Bone marrow (tissue), 2 donors: Measurements from ENCODE around the gene FCRLA.
"Not testable (repeated sequence)": the region's sequence is repeated elsewhere in the genome, so short reads cannot be mapped to it uniquely, and the experiment has no call there.

Experiments used
- DNase-seq, 2 donors: peaks; one replicate each; lab custom pipeline; 2025; lab: John Stamatoyannopoulos, UW

The FCRLA gene, protein sequence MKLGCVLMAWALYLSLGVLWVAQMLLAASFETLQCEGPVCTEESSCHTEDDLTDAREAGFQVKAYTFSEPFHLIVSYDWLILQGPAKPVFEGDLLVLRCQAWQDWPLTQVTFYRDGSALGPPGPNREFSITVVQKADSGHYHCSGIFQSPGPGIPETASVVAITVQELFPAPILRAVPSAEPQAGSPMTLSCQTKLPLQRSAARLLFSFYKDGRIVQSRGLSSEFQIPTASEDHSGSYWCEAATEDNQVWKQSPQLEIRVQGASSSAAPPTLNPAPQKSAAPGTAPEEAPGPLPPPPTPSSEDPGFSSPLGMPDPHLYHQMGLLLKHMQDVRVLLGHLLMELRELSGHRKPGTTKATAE

DNA sequence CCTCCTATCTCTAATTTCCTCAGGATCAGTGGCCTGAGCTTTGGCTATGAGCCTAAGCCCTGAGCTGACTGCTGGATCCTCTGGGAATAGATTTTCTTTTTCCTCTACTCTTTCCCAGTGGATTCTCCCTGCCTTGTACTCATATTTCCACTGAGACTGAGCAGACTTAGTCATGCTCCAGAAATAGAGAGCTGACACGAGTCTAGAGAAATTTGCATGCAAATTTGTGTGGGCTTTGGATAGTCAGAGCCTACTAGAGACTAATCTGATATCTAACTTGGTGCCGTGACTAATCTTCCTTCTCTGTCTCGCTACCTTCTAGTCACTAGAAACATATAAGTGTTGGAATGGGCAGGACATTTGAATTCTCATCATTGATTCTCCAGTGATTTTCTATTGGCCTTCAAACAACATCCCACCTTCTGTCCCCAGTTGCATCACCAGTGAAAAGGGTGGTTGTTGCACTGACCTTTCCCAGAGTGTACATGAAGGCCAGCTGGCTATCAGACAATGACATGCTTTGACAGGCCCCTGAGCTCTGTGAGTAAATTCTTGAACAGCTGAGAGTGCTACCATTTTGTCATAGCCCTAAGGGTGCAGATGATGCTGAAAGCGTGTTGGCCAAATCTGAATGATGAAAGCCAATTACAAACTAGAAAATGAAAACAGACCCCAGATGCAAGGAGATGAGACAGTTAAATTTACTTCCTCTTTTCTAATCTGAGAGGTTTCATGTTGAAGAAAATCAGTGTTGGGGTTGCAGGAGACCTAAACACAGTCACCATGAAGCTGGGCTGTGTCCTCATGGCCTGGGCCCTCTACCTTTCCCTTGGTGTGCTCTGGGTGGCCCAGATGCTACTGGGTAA lies at the start of gene FCRLA:
Gene FCRLA, plus strand, starts transcription at position 748 of the 866 bp plus-strand sequence. Its CDS starts 36 bp downstream, at position 784.
- no peak for DNase-seq

DNA sequence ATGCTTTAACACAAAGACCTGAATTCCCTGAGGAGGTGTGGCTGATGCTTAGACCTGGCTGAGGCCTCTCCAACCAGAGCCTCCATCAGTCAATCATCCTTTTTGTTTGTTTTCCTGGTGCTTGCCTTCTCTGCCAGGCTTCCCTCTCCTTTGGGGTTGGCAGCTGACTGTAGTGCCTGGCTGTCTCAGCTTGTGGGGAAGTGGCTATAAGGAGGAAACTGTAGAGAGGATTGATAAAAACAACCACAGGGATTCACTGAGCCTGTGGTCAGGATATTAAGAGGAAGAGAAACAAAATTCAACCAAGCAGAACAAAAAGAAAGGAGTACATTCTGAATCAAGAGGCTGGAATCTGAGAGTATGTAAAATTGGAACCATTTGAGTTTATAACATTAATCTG lies 48.5 kb upstream of the FCRLA start:
- not testable (repeated sequence) for DNase-seq

DNA sequence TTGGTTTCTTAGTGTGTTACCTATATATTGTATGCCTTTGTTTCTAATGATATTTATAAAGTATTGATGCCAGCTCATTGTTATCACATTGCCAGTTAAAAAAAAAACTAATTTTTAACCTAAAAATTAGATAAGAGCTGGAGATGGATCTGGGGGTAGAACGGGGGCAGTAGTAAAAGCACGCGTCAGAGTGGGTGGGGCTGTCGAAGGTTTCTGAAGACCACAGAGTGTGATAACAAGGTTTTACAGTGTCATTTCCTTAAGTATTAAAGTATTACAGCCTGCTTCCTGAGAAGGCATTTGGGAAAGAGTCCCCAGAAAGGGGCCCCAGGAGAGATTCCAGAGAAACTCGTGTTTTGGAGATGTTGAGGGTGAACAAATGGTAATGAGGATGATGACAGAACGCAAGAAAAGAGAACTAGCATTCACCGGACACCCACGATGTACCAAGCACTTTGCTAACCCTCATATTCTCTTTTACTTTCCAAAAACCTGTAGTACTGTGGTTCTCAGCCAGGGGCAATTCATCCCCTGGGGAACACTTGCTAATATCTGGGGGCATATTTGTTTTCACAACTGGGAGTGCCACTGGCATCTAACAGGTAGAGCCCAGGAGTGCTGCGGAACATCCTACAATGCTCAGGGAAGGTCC lies 45.2 kb upstream of the FCRLA start:
- DNase-seq: not testable (repeated sequence)

DNA sequence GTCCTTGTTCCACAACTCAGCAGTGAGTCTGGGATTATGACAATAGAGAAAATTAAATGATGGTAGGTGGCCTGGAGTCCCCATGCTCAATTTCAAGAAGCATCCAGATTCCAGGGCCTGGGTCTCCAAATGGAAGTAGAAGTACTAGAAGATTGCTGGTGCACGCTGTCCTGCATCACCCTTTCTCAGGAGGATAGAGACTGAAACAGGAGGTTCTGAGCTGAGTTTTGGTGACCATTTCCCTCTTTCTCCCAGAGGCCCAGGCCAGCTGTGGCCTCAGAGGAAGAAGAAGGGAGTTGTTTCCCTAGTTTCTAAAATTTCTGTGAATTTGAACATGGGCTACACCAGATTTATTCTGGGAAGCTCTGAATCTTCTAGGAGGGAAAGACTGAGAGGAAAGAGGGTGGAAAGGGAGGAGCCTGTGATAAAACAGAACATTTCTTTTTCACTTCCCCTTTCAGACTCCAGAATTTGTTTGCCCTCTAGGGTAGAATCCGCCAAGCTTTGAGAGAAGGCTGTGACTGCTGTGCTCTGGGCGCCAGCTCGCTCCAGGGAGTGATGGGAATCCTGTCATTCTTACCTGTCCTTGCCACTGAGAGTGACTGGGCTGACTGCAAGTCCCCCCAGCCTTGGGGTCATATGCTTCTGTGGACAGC lies 44.2 kb upstream of the FCRLA start, which contains the start of gene FCGR2B:
Gene FCGR2B, plus strand, starts transcription at position 460 of the 656 bp plus-strand sequence. Its CDS starts 99 bp downstream, at position 559.
- DNase-seq: not testable (repeated sequence)

DNA sequence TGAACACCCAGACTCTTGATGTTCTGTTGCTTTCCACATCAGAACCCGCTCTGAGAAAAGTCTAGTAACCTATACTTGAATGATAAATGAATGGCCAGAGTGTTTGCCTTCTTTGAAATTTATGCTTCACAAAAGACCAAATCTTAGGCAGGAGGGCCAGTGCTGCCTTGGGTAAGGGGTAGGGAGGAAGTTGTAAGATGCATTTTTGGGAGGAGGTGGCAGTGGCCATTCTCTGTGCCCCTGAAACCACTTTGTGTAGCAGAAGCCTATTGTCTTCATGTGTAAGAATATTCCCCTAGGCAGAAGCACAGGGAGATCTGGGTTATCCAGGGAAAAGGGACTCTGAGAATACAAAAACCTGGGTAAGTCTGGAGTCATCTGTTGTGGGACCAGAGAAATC lies 43.5 kb upstream of the FCRLA start:
- not testable (repeated sequence) for DNase-seq

DNA sequence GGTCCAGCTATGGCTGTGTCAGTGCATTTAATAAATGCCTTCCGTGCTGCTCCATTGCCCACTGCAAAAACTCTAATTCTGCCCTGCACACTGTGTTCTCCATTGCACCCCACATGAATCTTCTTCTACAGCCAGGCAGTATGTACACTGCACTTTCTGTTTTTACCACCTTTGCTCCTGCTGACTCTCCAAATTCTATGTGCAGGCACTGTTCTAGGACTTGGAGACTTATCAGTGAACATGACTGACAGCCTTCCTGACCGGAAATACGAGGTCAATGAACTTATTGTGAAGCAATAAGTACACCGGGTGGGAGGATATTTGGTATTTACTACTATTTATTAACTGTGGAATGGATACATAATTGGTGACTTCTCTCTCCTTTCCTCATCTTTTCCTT lies 42.3 kb upstream of the FCRLA start:
- DNase-seq: not testable (repeated sequence)

DNA sequence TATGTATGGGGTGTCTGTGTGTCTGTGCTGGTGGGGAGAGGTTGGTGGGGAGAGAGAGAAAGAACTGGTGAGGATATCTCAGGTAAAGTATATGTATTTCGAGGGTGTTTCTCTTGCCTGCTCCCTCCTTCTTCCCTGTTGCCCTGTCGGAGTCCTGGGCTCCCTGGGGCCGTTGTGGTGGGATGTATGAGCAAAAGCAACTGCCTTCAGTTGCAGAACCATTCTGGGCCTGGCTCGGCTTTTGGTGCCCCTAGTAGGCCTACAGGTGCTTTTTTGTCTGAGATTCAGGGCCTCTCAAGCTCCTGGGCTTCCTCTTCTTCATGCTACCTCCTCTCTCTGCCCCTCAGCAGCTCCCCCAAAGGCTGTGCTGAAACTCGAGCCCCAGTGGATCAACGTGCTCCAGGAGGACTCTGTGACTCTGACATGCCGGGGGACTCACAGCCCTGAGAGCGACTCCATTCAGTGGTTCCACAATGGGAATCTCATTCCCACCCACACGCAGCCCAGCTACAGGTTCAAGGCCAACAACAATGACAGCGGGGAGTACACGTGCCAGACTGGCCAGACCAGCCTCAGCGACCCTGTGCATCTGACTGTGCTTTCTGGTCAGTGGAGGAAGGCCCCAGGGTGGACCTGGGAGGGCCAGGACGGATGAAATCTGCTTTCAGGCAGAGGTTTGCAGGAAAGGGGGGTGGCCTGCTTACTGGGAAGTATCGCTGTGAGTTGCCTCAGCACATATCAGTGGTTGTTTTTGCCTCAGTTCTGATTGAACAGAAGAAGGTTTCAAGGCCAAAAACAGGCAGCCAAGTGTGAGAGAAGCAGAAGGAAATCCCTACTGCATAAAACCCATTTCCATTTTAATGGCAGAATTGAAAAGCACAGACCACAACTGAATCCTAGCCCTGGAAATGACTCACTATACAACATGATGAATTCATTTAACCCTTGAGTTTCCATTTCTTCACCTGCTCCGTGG lies 35.7 kb upstream of the FCRLA start:
- not testable (repeated sequence) for DNase-seq

DNA sequence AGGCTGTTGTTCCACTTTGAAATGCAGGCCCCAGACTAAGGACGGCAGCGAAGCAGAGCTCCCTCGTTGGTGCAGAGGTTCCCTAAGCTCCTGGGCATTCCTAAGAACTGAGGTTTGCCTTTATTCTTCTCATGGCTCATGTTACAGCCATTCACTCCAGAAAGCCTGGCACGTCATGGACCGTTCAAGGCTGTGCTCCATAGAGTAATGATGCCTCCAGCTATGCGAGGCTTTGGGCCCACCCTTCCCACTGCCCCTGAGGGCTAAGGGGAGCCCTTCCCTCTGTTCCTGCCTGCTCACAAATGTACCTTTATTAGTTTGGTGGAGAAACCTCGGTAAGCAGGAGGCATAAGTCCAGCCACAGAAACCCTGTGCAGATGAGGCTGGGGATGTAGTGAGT lies 33.6 kb upstream of the FCRLA start:
- not testable (repeated sequence) for DNase-seq

DNA sequence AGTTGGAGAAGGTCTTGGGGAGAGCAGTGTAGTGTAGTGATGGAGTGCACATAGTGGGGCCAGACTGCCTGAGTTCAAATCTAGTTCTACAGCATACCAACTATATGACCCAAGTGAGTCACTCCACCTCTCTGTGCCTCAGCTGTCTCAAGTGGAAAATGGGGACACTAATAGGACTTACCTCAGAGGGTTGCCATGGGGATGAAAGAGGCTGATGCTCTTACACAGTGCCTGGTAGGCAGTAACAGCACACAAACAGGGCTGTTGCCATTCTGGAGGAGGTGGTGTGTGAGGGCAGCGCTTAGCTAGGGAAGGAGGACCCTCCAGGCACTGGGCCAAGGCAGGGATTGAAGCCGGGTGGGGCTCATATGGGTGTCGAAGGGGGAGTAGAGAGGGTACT lies 32.6 kb upstream of the FCRLA start:
- DNase-seq: not testable (repeated sequence)

DNA sequence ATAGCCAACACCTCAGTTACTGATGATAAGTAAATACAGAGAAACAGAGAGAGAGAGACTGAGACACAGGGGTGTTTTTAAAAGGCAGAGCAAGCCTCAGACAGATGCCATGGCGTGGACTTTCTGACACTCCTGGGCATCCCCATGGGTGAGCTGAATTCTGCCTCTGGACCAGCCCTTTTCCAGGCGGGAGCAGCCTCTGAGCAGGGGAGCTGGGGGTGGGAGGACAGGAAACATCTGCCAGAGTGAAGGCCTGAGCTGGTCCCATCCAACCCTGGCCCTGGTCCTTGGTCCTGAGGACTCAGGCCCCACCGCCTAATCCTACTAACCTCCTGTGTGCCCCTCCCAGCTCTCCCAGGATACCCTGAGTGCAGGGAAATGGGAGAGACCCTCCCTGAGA lies 32.1 kb upstream of the FCRLA start:
- not testable (repeated sequence) for DNase-seq

DNA sequence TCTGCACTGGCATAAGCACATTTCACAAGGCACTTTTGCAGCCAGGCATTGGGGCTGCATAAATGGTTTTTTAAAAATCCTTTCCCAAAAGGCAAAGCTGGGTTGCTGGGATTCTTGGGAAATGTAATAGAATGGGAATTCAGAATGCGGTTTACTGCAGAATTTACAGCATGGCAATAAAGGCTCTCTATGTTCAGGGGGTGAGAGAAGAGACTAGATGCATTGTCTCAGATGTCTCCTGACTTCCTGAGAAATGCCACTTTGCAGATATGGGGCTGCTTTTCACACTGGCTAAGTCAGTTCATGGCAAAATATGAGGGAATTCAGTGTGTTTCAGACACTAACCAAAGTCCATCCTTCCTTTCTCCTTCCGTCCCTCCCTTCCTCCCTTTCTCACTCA lies 30.6 kb upstream of the FCRLA start:
- DNase-seq: no peak

DNA sequence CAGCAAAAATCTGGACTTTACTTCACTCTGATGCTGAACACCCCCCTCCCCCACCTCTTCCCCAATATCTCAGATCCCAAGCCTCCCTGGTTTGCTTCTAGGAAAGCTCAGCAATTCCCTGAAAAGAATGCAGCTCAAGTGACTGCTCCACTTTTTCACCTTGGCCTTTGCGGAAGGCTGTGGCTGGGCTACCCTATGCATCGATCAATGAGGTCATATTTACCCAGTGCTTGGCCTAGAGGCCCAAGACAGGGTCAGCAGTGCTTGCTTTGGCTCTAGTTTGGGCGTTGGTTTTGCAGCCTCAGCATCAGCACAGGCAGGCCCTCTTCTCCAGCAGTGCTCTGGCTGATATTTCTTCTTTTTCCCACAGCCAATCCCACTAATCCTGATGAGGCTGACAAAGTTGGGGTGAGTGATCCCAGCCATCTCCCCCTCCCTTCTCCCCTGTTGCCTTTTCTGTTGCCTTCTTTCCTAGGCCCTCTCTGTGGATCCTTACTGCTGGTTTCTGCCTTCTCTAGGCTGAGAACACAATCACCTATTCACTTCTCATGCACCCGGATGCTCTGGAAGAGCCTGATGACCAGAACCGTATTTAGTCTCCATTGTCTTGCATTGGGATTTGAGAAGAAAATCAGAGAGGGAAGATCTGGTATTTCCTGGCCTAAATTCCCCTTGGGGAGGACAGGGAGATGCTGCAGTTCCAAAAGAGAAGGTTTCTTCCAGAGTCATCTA lies 29.9 kb upstream of the FCRLA start:
- DNase-seq: no peak

DNA sequence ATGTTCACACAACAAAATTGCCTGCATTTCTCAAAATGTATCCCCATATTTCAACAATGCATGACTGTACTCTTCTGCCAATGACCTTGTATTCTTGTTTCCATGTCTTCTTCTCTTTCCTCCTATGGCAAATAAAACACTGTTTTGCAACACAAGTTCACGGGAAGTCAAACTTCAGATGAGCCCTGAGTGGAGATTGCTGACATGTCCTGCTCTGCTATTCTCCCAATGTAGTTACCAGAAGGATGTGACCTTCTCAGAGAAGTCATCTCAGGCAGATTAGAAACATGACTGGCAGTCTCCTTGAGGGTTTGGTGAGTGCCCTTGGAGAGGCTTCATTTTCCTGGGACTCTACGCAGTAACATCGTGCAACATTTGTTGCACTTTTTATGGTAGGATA lies 28.5 kb upstream of the FCRLA start:
- DNase-seq: no peak

DNA sequence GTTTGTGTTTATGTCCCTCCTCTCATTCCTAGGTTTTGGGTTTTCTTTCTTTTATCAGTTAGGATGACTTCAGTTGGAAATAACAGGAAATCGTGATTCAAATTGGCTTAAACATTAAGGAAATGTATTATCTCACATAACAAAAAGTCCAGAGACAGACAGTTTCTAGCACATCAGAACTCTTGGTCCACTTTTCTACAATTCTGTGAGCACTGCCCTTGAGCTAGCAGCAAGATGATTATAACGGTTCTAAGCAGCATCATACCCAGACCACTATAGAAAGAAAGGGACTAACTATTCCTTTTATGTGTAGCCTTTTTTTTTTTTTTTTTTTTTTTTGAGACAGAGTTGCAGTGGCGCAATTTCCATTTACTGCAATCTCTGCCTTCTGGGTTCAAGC lies 25.1 kb upstream of the FCRLA start:
- DNase-seq: no peak

DNA sequence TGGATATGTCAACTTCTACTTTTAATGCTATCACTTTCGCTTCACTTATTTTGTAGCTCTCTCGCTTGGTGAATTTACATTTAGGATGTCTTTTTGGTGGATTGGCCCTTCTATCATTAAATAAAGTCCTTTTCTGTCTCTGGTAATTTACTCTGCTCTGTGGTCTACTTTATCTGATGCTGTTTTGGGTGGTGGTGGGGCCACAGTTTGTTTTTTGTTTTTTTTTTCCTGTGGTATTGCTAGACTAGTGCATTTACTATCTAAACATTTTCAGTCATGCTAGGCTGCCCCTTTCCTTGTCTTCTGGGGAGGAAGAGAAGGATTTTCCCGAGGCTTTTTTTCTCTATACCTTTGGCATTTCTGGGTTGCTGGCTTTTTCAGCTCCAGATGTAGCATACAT lies 18.1 kb upstream of the FCRLA start:
- no peak for DNase-seq

DNA sequence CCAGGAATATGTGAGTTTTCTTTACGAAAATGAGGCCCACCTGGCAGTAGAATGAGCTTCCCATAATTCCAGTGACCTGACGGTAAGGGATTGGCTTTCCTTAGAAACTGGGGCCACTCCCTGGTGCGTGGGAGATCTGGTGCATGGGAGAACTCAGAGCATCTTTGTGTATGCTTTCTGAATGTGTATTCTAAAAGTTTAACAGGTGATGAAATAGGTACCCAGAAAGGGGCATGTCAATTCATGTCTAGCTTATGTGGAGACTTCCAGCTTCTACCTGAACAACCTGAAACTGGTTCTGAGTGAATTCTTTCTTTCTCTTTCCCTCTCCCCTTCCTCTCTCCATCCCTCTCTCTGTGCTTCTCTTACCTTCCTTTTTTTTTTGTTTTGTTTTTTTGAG lies 15.2 kb upstream of the FCRLA start:
- DNase-seq: no peak

DNA sequence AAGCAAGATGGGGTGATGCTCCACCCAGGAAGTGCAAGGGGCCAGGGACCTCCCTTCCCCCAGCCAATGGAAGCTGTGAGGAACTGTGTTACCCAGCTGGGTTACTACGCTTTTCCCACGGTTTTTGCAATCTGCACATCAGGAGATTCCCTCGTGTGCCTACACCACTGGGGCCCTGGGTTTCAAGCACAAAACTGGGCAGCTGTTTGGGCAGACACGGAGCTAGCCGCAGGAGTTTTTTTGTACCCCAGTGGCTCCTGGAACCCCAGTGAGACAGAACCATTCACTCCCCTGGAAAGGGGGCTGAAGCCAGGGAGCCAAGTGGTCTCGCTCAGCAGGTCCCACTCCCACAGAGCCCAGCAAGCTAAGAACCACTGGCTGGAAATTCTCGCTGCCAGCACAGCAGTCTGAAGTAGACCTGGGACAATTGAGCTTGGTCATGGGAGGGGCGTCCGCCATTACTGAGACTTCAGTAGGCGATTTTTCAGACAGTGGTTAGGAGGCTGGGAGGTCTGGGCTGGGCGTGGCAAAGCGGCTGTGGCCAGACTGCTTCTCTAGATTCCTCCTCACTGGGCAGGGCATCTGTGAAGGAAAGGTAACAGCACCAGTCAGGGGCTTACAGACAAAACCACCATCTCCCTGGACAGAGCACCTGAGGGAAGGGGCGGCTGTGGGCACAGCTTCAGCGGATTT lies 13.9 kb upstream of the FCRLA start:
- not testable (repeated sequence) for DNase-seq

DNA sequence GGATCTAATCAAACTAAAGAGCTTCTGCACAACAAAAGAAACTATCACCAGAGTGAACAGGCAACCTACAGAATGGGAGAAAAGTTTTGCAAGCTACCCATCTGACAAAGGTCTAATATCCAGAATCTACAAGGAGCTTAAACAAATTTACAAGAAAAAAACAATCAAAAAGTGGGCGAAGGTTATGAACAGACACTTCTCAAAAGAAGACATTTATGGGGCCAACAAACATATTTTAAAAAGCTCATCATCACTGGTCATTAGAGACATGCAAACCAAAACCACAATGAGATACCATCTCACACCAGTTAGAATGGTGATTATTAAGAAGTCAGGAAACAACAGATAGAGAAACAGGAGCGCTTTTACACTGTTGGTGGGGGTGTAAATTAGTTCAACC lies 8.7 kb upstream of the FCRLA start:
- DNase-seq: not testable (repeated sequence)

DNA sequence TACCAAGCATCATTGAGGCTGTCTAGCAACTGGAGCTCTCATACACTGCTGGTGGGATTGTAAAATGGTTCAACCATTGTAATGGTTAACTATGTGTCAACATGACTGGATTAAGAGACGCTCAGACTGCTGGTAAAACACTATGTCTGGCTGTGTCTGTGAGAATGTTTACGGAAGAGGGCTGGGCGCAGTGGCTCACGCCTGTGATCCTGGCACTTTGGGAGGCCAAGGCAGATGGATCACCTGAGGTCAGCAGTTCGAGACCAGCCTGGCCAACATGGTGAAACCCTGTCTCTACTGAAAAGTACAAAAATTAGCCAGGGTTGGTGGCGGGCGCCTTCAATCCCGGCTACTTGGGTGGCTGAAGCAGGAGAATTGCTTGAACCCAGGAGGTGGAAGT lies 4.8 kb upstream of the FCRLA start:
- DNase-seq: no peak
